Panc1 (cell line): ENCODE results near the gene UROS. TPM values are rescaled to one million over a fixed set of nuclear protein-coding genes. Genes with fewer than 3 reads are reported as not detected.

Source experiments
- ATAC-seq: fragments of 200-7000 bp; cut with Tn5 transposase; 2 replicates; pipeline ENCODE4 v1.9.1; 2020; ENCODE audit warnings: mild to moderate bottlenecking, moderate library complexity
- BruUV-seq: library from RNA; stranded (reverse); fragments of 400-500 nt; replicated peaks from 2 replicates; lab custom pipeline; 2021; lab: Mats Ljungman, UMichigan
- CTCF ChIA-PET: fragments of 300-600 bp; sonication (Branson Sonifier 250); formaldehyde crosslinking; loops from one replicate; lab custom pipeline; 2022; ENCODE audit warnings: antibody characterized with exemption; lab: Charles Lee
- POLR2A ChIA-PET: fragments of 300-600 bp; sonication (Branson Sonifier 250); formaldehyde crosslinking; loops from one replicate; lab custom pipeline; 2022; ENCODE audit warnings: antibody characterized with exemption; lab: Charles Lee
- DNase-seq: peaks from one replicate; pipeline ENCODE4 v3.0.0-alpha.2; 2010; ENCODE audit warnings: low read depth, low spot score
- H3K27ac ChIP-seq: 2 replicates; pipeline ENCODE4 v1.5.1; 2011; ENCODE audit warnings: mild to moderate bottlenecking, low read length, inconsistent platforms
- H3K27me3 ChIP-seq: fragments of 200-500 bp; sonication (Bioruptor generic); 2 replicates; pipeline ENCODE4 v1.6.0; 2014; ENCODE audit warnings: low read length, inconsistent platforms; ENCODE audit not compliant: control insufficient read depth, insufficient read depth
- H3K36me3 ChIP-seq: fragments of 200-500 bp; sonication (Bioruptor generic); 2 replicates; pipeline ENCODE4 v1.5.1; 2014; ENCODE audit warnings: inconsistent platforms, mild to moderate bottlenecking, low read length, moderate library complexity; ENCODE audit not compliant: control insufficient read depth, insufficient read depth
- H3K4me1 ChIP-seq: 2 replicates; pipeline ENCODE4 v1.5.1; 2011; ENCODE audit warnings: inconsistent platforms, mild to moderate bottlenecking, low read length, moderate library complexity; ENCODE audit not compliant: control insufficient read depth, insufficient read depth
- H3K4me3 ChIP-seq, 2 experiments: 2 replicates each; pipeline ENCODE4 v1.5.1; 2011 to 2012; ENCODE audit warnings: low read depth in 2 of 2, low read length in 2 of 2, mild to moderate bottlenecking in 2 of 2, inconsistent platforms in 1 of 2, moderate library complexity in 1 of 2
- H3K9me3 ChIP-seq: fragments of 200-500 bp; sonication (Bioruptor generic); 2 replicates; pipeline ENCODE4 v1.5.1; 2014; ENCODE audit warnings: low read depth, mild to moderate bottlenecking, inconsistent platforms, low read length, moderate library complexity; ENCODE audit not compliant: control insufficient read depth, insufficient read depth
- POLR2AphosphoS5 ChIP-seq: IDR thresholded peaks from 2 replicates; pipeline ENCODE4 v1.6.1; 2012; ENCODE audit warnings: mild to moderate bottlenecking, low read depth, low read length, moderate library complexity
- SIN3A ChIP-seq: IDR thresholded peaks from 2 replicates; pipeline ENCODE4 v1.6.1; 2012; ENCODE audit warnings: low read depth, mild to moderate bottlenecking, low read length, moderate library complexity, borderline replicate concordance; ENCODE audit not compliant: insufficient read depth
- TCF7L2 ChIP-seq: IDR thresholded peaks from 2 replicates; pipeline ENCODE4 v1.6.1; 2011; ENCODE audit warnings: mild to moderate bottlenecking, low read depth, low read length, inconsistent platforms
- in situ Hi-C: cut with HindIII; loops from 2 replicates; pipeline ENCODE4 v1.10.0; 2016; ENCODE audit warnings: low sequenced_read_pairs, low pct_unique_long_range_greater_than_20kb
- intact Hi-C: fragments of 100-400 bp; cut with micrococcal nuclease; formaldehyde crosslinking; loops from one replicate; pipeline ENCODE4 v1.10.0; 2022; ENCODE audit not compliant: unreplicated experiment
- total RNA-seq: library from RNA; stranded (reverse); gene quantifications from one replicate; pipeline ENCODE4 v1.2.1, GENCODE V29; 2021; ENCODE audit not compliant: unreplicated experiment
- TF ChIP-seq, protein P1 (sequence below), 2 experiments: IDR thresholded peaks; 2 replicates each; pipeline ENCODE4 v1.6.1; 2011 to 2012; ENCODE audit warnings: low read depth in 2 of 2, control low read depth in 1 of 2, low read length in 1 of 2, mild to moderate bottlenecking in 1 of 2, moderate library complexity in 1 of 2; ENCODE audit not compliant: insufficient read depth in 1 of 2
- TF ChIP-seq, protein P2 (sequence below): fragments of 450-650 bp; IDR thresholded peaks from 2 replicates; pipeline ENCODE4 v1.5.1; 2017; ENCODE audit warnings: mild to moderate bottlenecking

The UROS gene
- total RNA-seq, 1 experiment from 2014 or later, result 103 TPM

DNA sequence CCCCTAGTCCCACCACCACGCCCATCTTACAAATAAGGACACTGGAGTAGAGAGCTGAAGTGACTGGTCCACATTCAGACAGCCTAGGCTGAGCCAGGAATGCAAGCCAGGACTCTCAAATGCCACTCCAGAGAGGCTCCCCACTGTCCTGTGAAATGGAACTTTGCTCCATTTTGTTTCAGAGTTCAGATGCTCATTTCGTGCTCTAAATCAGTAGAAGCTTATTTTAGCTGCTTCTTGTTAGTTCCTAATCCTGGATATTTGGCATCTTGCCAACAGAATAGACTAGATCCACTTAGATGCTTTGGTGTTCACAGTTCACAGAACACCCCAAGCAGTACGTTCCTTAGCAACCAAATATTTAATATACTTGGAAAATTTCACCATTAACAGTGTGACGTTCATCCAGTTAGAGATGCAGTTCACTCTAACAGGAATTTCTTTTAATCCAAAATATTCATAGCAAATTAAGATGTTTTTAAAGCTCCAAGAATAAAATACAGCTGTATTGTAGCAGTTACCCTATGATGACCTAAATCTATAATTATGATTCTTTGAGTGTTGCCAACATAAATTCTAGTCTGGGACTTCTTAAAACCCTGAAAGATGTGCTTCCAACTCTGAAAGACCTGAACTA is 54.7 kb downstream of the UROS start:
- in situ Hi-C loops (no loop called here), intact Hi-C loops (no loop called here)
- H3K4me1 ChIP-seq, result no peaks in the 10 kb centered on the region
- H3K36me3 ChIP-seq, result peaks cover 9% of the 10 kb centered on the region
- ChIA-PET CTCF (no interaction called here), POLR2A (no interaction called here)
- no peaks in the 10 kb centered on the region for H3K9me3 ChIP-seq
- H3K4me3 ChIP-seq, result no peak overlapping the region
- H3K27ac ChIP-seq, result no peak overlapping the region
- DNase-seq (no peak), ATAC-seq (no peak)
- TF ChIP-seq, protein P1, sequence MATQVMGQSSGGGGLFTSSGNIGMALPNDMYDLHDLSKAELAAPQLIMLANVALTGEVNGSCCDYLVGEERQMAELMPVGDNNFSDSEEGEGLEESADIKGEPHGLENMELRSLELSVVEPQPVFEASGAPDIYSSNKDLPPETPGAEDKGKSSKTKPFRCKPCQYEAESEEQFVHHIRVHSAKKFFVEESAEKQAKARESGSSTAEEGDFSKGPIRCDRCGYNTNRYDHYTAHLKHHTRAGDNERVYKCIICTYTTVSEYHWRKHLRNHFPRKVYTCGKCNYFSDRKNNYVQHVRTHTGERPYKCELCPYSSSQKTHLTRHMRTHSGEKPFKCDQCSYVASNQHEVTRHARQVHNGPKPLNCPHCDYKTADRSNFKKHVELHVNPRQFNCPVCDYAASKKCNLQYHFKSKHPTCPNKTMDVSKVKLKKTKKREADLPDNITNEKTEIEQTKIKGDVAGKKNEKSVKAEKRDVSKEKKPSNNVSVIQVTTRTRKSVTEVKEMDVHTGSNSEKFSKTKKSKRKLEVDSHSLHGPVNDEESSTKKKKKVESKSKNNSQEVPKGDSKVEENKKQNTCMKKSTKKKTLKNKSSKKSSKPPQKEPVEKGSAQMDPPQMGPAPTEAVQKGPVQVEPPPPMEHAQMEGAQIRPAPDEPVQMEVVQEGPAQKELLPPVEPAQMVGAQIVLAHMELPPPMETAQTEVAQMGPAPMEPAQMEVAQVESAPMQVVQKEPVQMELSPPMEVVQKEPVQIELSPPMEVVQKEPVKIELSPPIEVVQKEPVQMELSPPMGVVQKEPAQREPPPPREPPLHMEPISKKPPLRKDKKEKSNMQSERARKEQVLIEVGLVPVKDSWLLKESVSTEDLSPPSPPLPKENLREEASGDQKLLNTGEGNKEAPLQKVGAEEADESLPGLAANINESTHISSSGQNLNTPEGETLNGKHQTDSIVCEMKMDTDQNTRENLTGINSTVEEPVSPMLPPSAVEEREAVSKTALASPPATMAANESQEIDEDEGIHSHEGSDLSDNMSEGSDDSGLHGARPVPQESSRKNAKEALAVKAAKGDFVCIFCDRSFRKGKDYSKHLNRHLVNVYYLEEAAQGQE (IDR thresholded peaks at IDR 0.05; ENCODE audit: insufficient read depth in 1 of 2, low read depth in 2 of 2, low read length in 1 of 2), result no peak
- TF ChIP-seq POLR2AphosphoS5 (no peak), SIN3A (no peak), TCF7L2 (no peak)
- TF ChIP-seq, protein P2, sequence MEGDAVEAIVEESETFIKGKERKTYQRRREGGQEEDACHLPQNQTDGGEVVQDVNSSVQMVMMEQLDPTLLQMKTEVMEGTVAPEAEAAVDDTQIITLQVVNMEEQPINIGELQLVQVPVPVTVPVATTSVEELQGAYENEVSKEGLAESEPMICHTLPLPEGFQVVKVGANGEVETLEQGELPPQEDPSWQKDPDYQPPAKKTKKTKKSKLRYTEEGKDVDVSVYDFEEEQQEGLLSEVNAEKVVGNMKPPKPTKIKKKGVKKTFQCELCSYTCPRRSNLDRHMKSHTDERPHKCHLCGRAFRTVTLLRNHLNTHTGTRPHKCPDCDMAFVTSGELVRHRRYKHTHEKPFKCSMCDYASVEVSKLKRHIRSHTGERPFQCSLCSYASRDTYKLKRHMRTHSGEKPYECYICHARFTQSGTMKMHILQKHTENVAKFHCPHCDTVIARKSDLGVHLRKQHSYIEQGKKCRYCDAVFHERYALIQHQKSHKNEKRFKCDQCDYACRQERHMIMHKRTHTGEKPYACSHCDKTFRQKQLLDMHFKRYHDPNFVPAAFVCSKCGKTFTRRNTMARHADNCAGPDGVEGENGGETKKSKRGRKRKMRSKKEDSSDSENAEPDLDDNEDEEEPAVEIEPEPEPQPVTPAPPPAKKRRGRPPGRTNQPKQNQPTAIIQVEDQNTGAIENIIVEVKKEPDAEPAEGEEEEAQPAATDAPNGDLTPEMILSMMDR, result no peak
- H3K27me3 ChIP-seq, result no peaks in the 10 kb centered on the region
- BruUV-seq, result no TSS peak

DNA sequence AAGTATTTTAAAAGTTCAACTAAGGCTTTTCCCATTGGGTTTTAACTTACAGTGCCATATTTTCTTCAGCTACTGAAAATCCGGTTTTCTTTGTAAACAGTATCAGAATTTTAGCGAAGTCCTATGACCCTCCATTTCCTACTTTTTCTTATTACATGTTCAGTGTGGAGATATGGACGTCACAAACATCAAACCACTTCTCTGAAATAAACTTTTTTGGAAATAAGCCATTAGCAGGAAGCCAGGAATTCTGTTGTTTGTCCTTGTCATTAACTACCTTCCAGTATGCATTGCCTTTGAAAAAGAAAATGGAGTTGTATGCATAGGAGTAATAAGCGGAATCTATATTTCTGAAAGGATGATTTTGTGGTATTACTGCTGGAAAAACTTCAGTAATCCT is 56.5 kb downstream of the UROS start:
- intact Hi-C loops, result no loop called here
- Histone ChIP-seq H3K36me3 (peaks cover 14% of the 10 kb centered on the region), H3K9me3 (no peaks in the 10 kb centered on the region), H3K4me1 (no peaks in the 10 kb centered on the region), H3K27ac (no peak overlapping the region), H3K27me3 (no peaks in the 10 kb centered on the region), H3K4me3 (no peak overlapping the region)
- ChIA-PET POLR2A (interaction anchor here (0.6 kb wide), 1 partner anchor 46 kb away, joined by 6 read pairs; no protein-coding TSS in a partner anchor), CTCF (no interaction called here)
- ATAC-seq, result no peak
- no TSS peak for BruUV-seq
- TF ChIP-seq, protein P2, result no peak
- TF ChIP-seq TCF7L2 (no peak), POLR2AphosphoS5 (no peak), SIN3A (no peak)
- TF ChIP-seq, protein P1 (IDR thresholded peaks at IDR 0.05; ENCODE audit: insufficient read depth in 1 of 2, low read depth in 2 of 2, low read length in 1 of 2), result no peak
- no peak for DNase-seq
- in situ Hi-C loops, result no loop called here
